Ectodermal cell (in vitro differentiated cells): ENCODE measurements around the gene ACADL.

Source experiments
- H3K27ac ChIP-seq: 2 replicates; pipeline ENCODE4 v1.7.0; 2013; ENCODE audit warnings: mild to moderate bottlenecking, low read depth, low read length; ENCODE audit not compliant: insufficient read depth, poor library complexity, severe bottlenecking
- H3K27me3 ChIP-seq: 2 replicates; pipeline ENCODE4 v1.7.0; 2013; ENCODE audit warnings: mild to moderate bottlenecking, low read length; ENCODE audit not compliant: insufficient read depth, control insufficient read depth, poor library complexity, severe bottlenecking
- H3K36me3 ChIP-seq: one replicate; pipeline ENCODE4 v1.7.0; 2013; ENCODE audit warnings: low read length; ENCODE audit not compliant: control insufficient read depth, insufficient read depth
- H3K4me1 ChIP-seq: one replicate; pipeline ENCODE4 v1.7.0; 2013; ENCODE audit warnings: low read length; ENCODE audit not compliant: control insufficient read depth, insufficient read depth
- H3K4me3 ChIP-seq: 2 replicates; pipeline ENCODE4 v1.7.0; 2013; ENCODE audit warnings: low read depth, low read length, control low read depth; ENCODE audit not compliant: insufficient read depth
- H3K9me3 ChIP-seq: 2 replicates; pipeline ENCODE4 v1.7.0; 2013; ENCODE audit warnings: mild to moderate bottlenecking, low read length, moderate library complexity; ENCODE audit not compliant: control insufficient read depth
- WGBS, 2 experiments: methylation state at CpG; one replicate each; pipeline ENCODE4 v1.1.7; 2013; ENCODE audit warnings: missing lambda C conversion rate in 2 of 2; 5-methylcytosine and 5-hydroxymethylcytosine counted together

ACADL gene

DNA sequence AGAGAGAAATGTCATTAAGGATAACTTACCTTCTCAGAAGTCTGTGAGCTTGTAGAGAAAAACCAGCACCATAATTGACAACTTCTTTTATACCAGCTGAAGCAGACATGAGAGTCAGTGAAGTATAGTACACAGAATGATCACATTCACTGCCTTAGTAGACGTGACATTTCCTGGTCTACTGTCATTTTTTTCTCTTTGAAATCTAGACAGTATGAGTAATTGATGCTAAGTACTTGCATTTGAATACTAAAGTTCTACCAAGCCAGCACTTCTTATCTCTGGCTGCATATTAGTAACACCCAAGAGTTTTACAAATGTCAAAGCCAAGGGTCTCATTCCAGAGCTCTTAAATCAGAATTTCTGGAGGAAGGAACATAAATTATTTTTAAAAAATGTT, 25.4 kb upstream of the ACADL start:
- Histone ChIP-seq H3K36me3 (no peaks in the 10 kb centered on the region), H3K27ac (no peak overlapping the region), H3K9me3 (no peaks in the 10 kb centered on the region), H3K27me3 (no peaks in the 10 kb centered on the region), H3K4me3 (no peak overlapping the region), H3K4me1 (no peaks in the 10 kb centered on the region)
- WGBS, 2 experiments, result 62 to 86% methylated on average over 1 of the region's 1 CpG

DNA sequence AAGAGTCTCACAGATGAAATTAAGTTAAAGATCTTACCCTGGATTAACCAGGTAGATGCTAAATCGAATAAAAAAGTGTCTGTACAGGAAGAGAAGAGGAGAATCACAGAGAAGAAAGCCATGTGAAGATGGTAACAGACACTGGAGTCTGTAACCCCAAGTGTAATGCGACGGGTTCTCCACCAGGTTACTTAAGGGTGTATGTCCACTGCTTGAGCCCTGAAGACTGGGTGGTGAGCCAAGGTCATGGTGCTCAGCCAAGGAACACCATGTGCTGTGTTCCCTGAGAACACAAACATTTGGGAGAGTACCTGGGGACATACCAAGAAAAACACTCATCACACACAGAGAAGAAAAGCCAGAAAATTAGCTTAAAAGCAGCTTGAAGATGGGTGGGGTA, 8.2 kb upstream of the ACADL start:
- H3K27ac ChIP-seq, result no peak overlapping the region
- WGBS, 2 experiments, result 84 to 97% methylated on average over 3 of the region's 3 CpGs
- no peaks in the 10 kb centered on the region for H3K9me3 ChIP-seq
- H3K4me1 ChIP-seq, result peaks cover 5% of the 10 kb centered on the region
- no peak overlapping the region for H3K4me3 ChIP-seq
- H3K36me3 ChIP-seq, result no peaks in the 10 kb centered on the region
- H3K27me3 ChIP-seq, result no peaks in the 10 kb centered on the region

DNA sequence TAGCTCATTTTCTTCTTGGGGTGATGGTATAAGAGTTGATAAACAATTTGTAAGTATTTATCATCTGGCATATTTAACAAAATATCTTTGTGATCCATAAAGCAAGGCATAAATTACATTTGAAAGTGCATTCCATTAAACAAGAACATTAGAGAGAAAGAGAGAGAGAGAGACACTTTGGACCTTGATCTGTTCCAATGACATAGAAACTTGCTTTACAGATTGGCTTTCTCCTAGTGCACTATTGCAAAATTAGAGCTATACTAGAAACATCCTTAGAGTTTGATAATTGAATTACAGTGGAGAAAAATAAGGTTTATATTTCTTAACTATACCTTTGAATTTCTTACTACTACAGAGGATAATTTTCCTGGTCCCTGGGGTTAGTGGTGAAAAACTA, 5.7 kb upstream of the ACADL start:
- H3K4me3 ChIP-seq, result no peak overlapping the region
- H3K27me3 ChIP-seq, result peaks cover 8% of the 10 kb centered on the region
- peaks cover 5% of the 10 kb centered on the region for H3K4me1 ChIP-seq
- no peak overlapping the region for H3K27ac ChIP-seq
- H3K9me3 ChIP-seq, result no peaks in the 10 kb centered on the region
- no peaks in the 10 kb centered on the region for H3K36me3 ChIP-seq

DNA sequence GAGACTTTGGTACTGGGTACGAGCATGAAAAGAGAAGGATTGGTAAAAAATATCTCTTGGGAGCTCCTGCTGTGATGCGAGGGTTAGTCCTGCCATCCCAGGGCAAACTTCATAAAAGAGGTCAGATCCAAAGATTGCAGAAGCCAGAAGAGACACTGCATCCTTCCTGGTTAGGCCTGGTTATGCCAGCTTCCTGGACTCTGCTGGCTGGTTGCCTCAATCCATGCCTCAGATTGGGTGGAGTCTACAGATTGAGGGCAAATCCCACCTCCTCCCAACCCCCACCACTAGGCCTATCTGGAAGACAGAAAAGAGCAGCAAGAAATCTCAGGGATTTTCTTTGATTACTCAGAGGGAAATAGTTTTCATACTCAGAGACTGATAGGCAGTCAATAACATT, 5.3 kb upstream of the ACADL start:
- no peak overlapping the region for H3K4me3 ChIP-seq
- H3K27ac ChIP-seq, result no peak overlapping the region
- H3K9me3 ChIP-seq, result no peaks in the 10 kb centered on the region
- no peaks in the 10 kb centered on the region for H3K36me3 ChIP-seq
- 91 to 92% methylated on average over 2 of the region's 2 CpGs for WGBS, 2 experiments
- peaks cover 5% of the 10 kb centered on the region for H3K4me1 ChIP-seq
- H3K27me3 ChIP-seq, result peaks cover 12% of the 10 kb centered on the region

DNA sequence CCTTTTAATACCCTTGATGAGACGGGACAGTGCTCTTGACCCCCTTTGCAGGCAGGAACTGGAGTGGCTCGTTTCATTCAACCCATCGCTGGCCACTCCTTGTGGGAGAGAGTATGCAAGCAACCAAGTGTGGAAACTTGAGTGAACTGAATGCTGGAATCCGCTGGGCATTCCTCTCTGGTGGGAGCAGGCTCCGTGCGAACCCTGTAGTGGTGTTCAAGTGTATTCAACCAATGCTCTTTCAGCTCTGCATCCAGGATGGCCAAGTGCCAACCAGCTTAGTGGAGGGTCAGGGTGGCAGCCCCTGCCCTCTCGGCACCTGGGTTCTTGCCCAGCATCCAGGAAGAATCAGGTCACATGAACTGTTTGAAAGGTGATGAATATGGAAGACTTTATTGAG, 3.3 kb upstream of the ACADL start:
- no peaks in the 10 kb centered on the region for H3K36me3 ChIP-seq
- 95 to 96% methylated on average over 7 of the region's 7 CpGs for WGBS, 2 experiments
- H3K4me3 ChIP-seq, result no peak overlapping the region
- H3K4me1 ChIP-seq, result peaks cover 5% of the 10 kb centered on the region
- H3K27ac ChIP-seq, result no peak overlapping the region
- peaks cover 32% of the 10 kb centered on the region for H3K27me3 ChIP-seq
- H3K9me3 ChIP-seq, result no peaks in the 10 kb centered on the region

DNA sequence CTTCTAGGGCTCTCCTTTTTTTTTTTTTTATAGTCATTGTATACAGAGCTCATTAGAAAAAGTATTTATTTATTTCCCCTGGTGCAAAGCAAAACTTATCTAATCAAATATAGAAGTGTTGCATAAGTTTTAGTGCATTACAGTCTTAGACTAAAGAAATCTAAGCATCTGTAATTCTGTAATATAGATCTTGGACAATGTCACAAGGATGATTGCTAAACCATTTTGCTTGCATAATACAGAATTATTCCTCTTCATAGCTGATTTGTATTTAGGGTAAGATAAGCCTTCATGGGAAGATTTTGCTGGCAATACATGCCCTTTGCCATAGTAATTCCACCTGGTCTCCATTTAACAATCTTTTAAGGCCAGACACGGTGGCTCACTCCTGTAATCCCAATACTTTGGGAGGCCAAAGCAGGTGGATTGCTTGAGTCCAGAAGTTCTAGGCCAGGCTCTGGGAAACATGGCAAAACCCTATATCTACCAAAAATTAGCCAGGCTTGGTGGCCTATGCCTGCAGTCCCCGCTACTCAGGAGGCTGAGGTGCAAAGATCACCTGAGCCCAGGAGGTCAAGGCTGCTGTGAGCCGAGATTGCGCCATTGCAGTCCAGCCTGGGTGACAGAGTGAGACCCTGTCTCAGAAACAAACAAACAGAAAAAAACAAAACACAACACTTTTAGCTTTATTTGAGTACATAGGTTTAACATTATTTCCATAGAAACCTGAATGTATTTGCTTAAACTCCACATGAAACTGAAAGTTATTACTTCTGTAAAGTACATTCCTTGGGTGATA, 2.2 kb upstream of the ACADL start:
- no peaks in the 10 kb centered on the region for H3K9me3 ChIP-seq
- H3K4me3 ChIP-seq, result no peak overlapping the region
- no peaks in the 10 kb centered on the region for H3K36me3 ChIP-seq
- H3K4me1 ChIP-seq, result peaks cover 5% of the 10 kb centered on the region
- peaks cover 43% of the 10 kb centered on the region for H3K27me3 ChIP-seq
- H3K27ac ChIP-seq, result no peak overlapping the region
- WGBS, 2 experiments, result 91 to 94% methylated on average over 4 of the region's 4 CpGs

DNA sequence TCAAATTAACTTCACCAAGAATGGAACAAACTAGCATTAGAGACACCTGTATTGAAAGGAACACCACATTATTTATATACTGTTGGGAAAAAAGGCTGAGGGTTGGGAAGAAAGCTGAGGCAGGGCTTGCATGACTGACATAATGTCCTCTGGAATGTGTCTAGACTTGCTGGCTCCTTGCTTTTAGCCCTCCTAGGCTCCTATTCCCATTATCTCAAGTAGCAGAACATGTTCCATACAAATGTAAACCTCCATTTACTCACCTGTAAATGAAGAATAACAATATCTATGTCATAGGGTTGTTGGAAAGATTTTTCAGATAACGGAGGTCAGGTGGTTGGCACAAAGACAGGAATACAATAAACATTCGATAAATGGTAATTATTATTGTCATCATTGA, 976 bp upstream of the ACADL start:
- no peak overlapping the region for H3K27ac ChIP-seq
- 94% methylated on average over 2 of the region's 2 CpGs; no CpG with 5 or more reads in 1 of the 2 experiments for WGBS, 2 experiments

DNA sequence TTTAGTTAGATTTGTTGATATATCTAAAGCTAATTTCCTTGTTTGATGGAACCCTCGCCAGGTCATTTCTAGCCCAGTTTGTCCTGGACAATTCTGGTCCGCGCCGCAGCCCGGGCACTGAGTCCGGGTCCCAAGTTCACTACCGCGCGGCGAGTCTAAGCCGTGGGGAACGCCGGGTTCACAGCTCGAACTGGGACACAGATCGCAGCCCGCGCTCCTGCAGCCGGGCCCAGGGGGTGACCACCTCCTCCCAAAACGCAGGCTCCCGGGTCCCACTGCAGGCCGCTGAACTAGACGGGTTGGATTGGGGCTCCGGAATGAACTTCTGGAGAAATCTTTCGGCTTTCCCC, 681 bp downstream of the ACADL start:
- WGBS, 2 experiments, result 13 to 15% methylated on average over 24 of the region's 24 CpGs
- Histone ChIP-seq H3K27ac (no peak overlapping the region), H3K4me3 (peak overlapping the region; percentile 51)

More for the DNA sequence above, 976 bp upstream of the ACADL start:
- Histone ChIP-seq H3K4me3 (no peak overlapping the region), H3K27me3 (peaks cover 43% of the 10 kb centered on the region), H3K4me1 (peaks cover 5% of the 10 kb centered on the region), H3K36me3 (no peaks in the 10 kb centered on the region), H3K9me3 (no peaks in the 10 kb centered on the region)

DNA sequence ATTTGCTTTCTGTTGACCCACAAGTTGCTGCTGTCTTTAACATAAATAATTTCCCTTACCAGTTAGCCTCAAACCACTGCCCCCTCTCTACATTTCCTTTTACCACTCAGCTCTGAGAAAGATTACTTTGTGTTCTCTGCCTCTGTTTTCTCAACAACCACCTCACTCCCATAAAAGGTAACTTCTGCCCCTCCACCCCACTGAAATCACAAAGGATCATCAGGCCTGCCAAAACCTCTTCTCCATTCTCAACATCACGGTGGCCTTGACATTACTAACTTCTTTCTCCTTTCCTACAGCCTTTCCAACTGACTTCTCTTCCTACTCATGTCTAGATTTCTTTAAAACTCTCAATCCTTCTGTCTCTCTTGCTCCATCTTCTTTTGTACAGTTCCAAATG, 10.1 kb downstream of the ACADL start:
- no peaks in the 10 kb centered on the region for H3K9me3 ChIP-seq
- no peaks in the 10 kb centered on the region for H3K36me3 ChIP-seq
- H3K27me3 ChIP-seq, result no peaks in the 10 kb centered on the region
- no peak overlapping the region for H3K27ac ChIP-seq
- 48 to 58% methylated on average over 1 of the region's 1 CpG for WGBS, 2 experiments
- no peak overlapping the region for H3K4me3 ChIP-seq
- no peaks in the 10 kb centered on the region for H3K4me1 ChIP-seq

More for the DNA sequence above, 681 bp downstream of the ACADL start:
- Histone ChIP-seq H3K4me1 (no peaks in the 10 kb centered on the region), H3K36me3 (no peaks in the 10 kb centered on the region), H3K27me3 (peaks cover 43% of the 10 kb centered on the region), H3K9me3 (no peaks in the 10 kb centered on the region)

DNA sequence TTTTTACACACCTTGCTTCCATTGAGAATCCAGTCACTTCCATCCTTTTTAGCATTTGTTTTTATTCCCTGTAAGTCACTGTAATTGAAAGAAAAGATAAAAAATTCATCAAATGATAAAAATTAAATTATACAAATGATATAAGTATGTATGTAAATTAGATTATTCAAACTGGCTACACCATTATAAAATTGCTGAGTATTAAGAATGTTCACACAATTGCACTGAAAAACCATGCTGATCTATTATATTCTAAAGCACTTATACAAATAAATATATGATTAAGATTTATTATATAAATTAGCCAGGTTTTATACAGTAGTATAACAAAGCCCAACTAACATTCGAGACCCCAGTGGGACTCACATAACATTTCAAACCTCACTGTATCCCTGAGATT, 15.1 kb downstream of the ACADL start:
- Histone ChIP-seq H3K9me3 (no peaks in the 10 kb centered on the region), H3K4me1 (no peaks in the 10 kb centered on the region), H3K36me3 (no peaks in the 10 kb centered on the region), H3K4me3 (no peak overlapping the region), H3K27ac (no peak overlapping the region), H3K27me3 (no peaks in the 10 kb centered on the region)
- WGBS, 2 experiments, result 96 to 100% methylated on average over 1 of the region's 1 CpG

DNA sequence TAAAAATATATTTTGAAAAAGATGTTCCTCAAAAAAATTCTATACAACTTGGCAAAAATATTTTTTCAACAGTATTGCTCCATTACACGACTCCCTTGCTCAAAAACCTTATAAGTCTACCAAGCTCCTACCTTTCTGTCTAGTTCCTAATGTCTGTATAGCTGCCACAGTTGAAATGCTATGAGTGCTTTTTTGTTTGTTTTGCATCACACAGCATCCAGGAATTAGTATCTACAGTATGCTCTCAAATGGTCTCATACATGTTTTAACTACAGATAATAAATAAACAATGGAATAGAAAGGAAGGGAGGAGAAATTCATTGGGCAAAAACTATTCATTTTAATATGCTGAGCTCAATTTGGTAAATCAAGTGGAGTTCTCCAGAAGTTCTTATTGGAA, 17.3 kb downstream of the ACADL start:
- H3K4me1 ChIP-seq, result no peaks in the 10 kb centered on the region
- WGBS, 2 experiments, result 100% methylated on average over 1 of the region's 1 CpG
- no peak overlapping the region for H3K4me3 ChIP-seq
- H3K9me3 ChIP-seq, result no peaks in the 10 kb centered on the region
- no peaks in the 10 kb centered on the region for H3K27me3 ChIP-seq
- no peaks in the 10 kb centered on the region for H3K36me3 ChIP-seq
- H3K27ac ChIP-seq, result no peak overlapping the region
